ENCODE measurements around the gene PHOSPHO2.

DNA sequence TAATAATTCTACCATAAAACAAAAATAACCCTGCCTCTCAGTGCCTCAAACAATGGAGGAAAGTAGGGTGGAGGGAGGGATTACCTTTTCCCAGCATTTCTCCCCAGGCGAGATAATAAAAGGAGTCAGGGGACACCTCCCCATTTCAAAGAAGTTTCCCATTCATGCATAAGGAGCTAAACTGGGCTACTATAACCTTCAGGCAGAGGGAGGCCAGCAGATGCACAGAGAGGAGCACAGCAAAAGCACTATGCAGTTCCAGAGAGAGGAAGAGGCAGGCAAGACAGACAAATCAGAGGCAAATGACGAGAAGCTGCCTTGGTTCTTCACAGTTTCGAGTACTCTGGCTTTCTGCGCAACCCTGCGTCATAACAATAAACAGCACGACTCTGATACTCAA, 17.4 kb upstream of the PHOSPHO2 start:
- TF ChIP-seq, protein P1, sequence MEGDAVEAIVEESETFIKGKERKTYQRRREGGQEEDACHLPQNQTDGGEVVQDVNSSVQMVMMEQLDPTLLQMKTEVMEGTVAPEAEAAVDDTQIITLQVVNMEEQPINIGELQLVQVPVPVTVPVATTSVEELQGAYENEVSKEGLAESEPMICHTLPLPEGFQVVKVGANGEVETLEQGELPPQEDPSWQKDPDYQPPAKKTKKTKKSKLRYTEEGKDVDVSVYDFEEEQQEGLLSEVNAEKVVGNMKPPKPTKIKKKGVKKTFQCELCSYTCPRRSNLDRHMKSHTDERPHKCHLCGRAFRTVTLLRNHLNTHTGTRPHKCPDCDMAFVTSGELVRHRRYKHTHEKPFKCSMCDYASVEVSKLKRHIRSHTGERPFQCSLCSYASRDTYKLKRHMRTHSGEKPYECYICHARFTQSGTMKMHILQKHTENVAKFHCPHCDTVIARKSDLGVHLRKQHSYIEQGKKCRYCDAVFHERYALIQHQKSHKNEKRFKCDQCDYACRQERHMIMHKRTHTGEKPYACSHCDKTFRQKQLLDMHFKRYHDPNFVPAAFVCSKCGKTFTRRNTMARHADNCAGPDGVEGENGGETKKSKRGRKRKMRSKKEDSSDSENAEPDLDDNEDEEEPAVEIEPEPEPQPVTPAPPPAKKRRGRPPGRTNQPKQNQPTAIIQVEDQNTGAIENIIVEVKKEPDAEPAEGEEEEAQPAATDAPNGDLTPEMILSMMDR (IDR thresholded peaks at IDR 0.05): no peak
- TF ChIP-seq POLR2A (IDR thresholded peaks at IDR 0.05) (no peak), POLR2AphosphoS5 (IDR thresholded peaks at IDR 0.05) (no peak)

Measured in stomach (tissue), 4 donors.